ENCODE data around the gene TRPM4.

DNA sequence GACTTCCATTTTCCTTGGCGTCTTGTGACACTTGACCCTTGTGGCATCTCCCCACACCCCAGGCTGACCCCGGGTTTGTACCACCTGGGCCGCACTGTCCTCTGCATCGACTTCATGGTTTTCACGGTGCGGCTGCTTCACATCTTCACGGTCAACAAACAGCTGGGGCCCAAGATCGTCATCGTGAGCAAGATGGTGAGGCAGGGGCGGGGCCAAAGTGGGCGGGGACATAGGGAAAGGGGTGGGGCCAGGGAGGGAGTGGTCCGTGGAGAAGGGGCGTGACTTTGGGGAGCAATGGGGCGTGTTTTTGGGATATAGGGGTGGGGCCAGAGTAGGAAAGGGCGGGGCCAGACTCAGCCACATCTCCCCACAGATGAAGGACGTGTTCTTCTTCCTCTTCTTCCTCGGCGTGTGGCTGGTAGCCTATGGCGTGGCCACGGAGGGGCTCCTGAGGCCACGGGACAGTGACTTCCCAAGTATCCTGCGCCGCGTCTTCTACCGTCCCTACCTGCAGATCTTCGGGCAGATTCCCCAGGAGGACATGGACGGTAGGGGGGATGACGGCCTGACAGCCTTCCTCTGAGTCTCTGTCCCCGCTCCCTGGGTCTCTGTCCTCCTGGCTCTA is 42.8 kb downstream of the TRPM4 start:
- TF ChIP-seq, protein P1, sequence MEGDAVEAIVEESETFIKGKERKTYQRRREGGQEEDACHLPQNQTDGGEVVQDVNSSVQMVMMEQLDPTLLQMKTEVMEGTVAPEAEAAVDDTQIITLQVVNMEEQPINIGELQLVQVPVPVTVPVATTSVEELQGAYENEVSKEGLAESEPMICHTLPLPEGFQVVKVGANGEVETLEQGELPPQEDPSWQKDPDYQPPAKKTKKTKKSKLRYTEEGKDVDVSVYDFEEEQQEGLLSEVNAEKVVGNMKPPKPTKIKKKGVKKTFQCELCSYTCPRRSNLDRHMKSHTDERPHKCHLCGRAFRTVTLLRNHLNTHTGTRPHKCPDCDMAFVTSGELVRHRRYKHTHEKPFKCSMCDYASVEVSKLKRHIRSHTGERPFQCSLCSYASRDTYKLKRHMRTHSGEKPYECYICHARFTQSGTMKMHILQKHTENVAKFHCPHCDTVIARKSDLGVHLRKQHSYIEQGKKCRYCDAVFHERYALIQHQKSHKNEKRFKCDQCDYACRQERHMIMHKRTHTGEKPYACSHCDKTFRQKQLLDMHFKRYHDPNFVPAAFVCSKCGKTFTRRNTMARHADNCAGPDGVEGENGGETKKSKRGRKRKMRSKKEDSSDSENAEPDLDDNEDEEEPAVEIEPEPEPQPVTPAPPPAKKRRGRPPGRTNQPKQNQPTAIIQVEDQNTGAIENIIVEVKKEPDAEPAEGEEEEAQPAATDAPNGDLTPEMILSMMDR (optimal IDR thresholded peaks at IDR 0.05 in 1 of 3, IDR thresholded peaks at IDR 0.05 in 1 of 3, conservative IDR thresholded peaks at IDR 0.05 in 1 of 3; ENCODE audit: extremely low read depth in 1 of 3, insufficient read depth in 2 of 3, low read length in 3 of 3), result no peak
- TF ChIP-seq EZH2 (IDR thresholded peaks at IDR 0.05; ENCODE audit: low read length), result no peak
